MM.1S (cell line): ENCODE results near the gene KAT6B.

Experiments
- EZH2phosphoT487 ChIP-seq: fragments of 300-600 bp; sonication (generic); IDR thresholded peaks from 2 replicates; pipeline ENCODE4 v1.6.1; 2018; ENCODE audit warnings: antibody characterized with exemption, low read length
- TF ChIP-seq, protein P1 (sequence below): fragments of 300-600 bp; sonication (generic); IDR thresholded peaks from 2 replicates; pipeline ENCODE4 v1.5.1; 2016; ENCODE audit warnings: antibody characterized with exemption, low read length, mixed read lengths

DNA sequence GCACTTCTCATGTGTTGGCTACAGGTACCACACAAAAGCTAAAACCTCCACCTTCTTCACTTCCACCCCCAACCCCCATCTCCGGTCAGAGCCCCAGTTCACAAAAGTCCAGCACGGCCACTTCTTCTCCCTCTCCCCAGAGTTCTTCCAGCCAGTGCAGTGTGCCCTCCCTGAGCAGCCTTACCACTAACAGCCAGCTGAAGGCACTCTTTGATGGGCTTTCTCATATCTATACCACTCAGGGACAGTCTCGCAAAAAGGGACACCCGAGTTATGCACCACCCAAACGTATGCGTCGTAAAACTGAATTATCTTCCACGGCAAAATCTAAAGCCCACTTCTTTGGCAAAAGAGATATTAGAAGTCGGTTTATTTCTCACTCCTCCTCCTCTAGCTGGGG lies 149.4 kb downstream of the KAT6B start:
- TF ChIP-seq, protein P1, sequence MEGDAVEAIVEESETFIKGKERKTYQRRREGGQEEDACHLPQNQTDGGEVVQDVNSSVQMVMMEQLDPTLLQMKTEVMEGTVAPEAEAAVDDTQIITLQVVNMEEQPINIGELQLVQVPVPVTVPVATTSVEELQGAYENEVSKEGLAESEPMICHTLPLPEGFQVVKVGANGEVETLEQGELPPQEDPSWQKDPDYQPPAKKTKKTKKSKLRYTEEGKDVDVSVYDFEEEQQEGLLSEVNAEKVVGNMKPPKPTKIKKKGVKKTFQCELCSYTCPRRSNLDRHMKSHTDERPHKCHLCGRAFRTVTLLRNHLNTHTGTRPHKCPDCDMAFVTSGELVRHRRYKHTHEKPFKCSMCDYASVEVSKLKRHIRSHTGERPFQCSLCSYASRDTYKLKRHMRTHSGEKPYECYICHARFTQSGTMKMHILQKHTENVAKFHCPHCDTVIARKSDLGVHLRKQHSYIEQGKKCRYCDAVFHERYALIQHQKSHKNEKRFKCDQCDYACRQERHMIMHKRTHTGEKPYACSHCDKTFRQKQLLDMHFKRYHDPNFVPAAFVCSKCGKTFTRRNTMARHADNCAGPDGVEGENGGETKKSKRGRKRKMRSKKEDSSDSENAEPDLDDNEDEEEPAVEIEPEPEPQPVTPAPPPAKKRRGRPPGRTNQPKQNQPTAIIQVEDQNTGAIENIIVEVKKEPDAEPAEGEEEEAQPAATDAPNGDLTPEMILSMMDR = no peak
- no peak for TF ChIP-seq EZH2phosphoT487
